ENCODE data around the gene SYNDIG1.

The SYNDIG1 gene

GRCh38 chr20:24675651-24676352 is 206.4 kb downstream of the SYNDIG1 start:
- Mint-ChIP-seq H3K36me3 (no peaks in the 10 kb centered on the region), H3K27ac (no peak overlapping the region), H3K9me3 (no peaks in the 10 kb centered on the region), H3K27me3 (no peaks in the 10 kb centered on the region), H3K4me3 (no peak overlapping the region), H3K4me1 (no peaks in the 10 kb centered on the region)
- ATAC-seq (replicated peaks) (no peak), DNase-seq (no peak)

DNA sequence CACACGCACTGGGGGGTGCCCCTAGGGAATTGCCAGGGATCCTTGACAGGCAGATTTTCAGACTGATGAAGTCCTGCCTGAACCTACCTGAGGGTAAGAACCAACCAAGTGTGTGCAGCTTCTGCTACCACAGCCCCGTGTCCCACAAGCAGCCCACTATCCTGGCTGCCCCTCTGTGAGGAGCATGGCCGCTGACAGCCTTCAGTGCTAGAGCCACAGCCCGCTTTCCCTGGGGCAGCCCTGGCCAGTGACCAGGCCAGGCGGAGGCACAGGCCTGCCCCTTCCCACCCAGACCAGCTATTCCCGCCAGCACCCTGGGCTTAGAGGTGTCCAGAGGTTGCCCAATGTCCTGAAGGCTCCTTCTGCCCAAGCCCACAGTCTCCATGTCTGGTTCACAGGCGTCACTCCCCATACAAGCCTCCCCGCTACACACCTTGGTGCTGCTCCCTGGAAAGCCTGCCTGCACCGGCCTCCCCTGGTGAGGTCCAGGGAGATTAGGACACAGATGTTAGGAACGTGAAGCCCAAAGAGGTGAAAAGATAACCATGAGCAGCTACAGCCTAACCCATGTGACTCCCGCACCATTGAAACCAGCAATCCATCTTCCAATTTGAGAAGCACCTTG is 207.0 kb downstream of the SYNDIG1 start:
- H3K36me3 Mint-ChIP-seq = no peaks in the 10 kb centered on the region
- no peak overlapping the region for H3K27ac Mint-ChIP-seq
- H3K27me3 Mint-ChIP-seq = no peaks in the 10 kb centered on the region
- ATAC-seq (replicated peaks) (no peak), DNase-seq (no peak)
- no peaks in the 10 kb centered on the region for H3K9me3 Mint-ChIP-seq
- no peak overlapping the region for H3K4me3 Mint-ChIP-seq
- no peaks in the 10 kb centered on the region for H3K4me1 Mint-ChIP-seq

DNA sequence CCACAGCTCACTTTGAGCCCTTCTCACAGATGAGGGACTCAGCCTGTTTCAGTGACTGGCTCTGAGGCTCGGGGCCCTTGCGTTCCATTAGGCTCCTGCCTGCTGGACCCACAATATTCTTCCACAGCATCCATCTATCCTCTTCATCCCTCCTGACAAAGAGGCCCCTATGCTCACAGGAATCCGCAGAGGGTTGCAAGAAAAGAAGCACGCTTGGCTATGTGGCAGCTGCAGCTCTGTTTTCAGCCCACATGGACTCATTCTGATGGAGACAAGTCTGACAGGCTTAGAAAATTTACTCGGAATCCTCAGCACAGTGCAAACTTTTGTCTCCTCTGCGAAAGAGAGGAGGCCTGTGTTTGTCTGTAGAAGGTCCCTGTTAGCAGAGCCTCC is 207.5 kb downstream of the SYNDIG1 start:
- no peaks in the 10 kb centered on the region for H3K9me3 Mint-ChIP-seq
- no peak overlapping the region for H3K27ac Mint-ChIP-seq
- no peaks in the 10 kb centered on the region for H3K4me1 Mint-ChIP-seq
- no peaks in the 10 kb centered on the region for H3K36me3 Mint-ChIP-seq
- DNase-seq (no peak), ATAC-seq (replicated peaks) (no peak)
- H3K4me3 Mint-ChIP-seq = no peak overlapping the region
- no peaks in the 10 kb centered on the region for H3K27me3 Mint-ChIP-seq

DNA sequence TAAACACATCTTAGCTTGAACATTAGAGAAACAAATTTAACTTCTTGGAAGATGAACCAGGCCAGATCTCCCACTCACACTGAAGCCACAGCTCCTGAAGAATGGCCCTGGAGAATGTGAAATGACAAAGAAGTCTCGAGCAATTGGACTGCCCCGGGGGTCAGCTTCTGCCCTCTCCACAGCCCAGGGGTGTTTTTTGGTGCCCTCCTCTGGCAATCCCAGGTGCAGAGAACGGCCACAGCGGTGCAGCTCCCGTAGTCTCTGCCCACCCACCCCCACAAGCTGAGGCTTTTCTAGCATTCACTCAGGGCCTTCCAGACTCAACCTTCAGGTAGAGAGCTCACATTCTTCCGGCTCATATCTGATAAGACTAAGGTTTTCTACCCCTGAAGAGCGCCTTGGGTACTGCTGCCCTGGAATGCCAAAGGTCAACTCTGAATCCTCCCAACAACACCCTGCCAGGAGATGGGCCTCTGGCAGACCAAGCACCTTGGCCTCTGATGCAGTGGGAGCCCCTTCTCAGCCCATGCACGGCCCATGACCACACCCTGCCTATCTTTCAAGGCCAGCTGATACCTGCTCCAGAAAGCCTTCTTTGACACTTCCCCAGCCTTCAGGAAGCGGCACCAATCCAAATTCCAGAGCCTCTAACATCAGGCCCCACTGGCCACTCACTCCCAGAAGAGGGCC is 208.3 kb downstream of the SYNDIG1 start:
- DNase-seq (no peak), ATAC-seq (replicated peaks) (no peak)
- H3K4me3 Mint-ChIP-seq = no peak overlapping the region
- H3K27ac Mint-ChIP-seq = no peak overlapping the region
- no peaks in the 10 kb centered on the region for H3K27me3 Mint-ChIP-seq
- H3K9me3 Mint-ChIP-seq = peaks cover 0 to 2% of the 10 kb centered on the region in 2 donors
- no peaks in the 10 kb centered on the region for H3K4me1 Mint-ChIP-seq
- no peaks in the 10 kb centered on the region for H3K36me3 Mint-ChIP-seq

DNA sequence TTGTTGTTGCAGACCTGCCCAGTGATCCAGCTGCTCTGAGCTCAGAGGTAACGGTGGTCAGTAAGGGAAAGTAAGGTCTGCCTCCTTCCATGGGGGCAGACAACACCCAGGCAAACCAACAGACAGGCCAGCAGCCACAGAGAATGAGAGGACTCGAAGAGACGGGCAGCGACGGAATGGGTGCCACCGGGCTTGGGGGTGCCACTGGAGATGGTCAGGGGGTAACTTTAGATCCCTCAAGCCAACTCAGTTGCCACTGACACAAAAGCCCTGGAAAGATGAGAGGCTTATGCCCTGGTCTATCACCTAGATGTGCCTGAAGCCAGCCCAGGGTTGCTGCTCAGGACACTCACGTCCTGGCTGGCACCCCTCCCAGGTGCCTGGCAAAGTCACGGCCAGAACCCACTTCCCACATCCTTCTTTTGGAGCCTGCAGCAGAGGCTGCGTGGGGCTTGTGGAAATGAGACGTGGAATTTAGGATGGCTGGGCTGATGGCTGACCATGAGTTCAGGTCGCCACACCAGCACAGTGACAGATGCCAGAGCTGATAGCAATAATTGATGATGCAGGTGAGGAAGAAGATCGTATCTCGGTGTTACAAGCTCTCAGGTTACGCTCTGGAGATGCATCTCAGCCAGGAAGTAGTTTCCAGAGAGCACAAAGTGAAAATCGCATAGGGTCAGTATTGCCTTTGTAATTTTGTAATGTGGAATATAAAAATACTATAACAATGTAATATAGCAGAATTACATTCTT is 209.1 kb downstream of the SYNDIG1 start:
- ATAC-seq (replicated peaks) (no peak), DNase-seq (no peak)
- Mint-ChIP-seq H3K27ac (no peak overlapping the region), H3K4me3 (no peak overlapping the region), H3K4me1 (no peaks in the 10 kb centered on the region), H3K9me3 (peaks cover 0 to 2% of the 10 kb centered on the region in 2 donors), H3K36me3 (no peaks in the 10 kb centered on the region), H3K27me3 (no peaks in the 10 kb centered on the region)

DNA sequence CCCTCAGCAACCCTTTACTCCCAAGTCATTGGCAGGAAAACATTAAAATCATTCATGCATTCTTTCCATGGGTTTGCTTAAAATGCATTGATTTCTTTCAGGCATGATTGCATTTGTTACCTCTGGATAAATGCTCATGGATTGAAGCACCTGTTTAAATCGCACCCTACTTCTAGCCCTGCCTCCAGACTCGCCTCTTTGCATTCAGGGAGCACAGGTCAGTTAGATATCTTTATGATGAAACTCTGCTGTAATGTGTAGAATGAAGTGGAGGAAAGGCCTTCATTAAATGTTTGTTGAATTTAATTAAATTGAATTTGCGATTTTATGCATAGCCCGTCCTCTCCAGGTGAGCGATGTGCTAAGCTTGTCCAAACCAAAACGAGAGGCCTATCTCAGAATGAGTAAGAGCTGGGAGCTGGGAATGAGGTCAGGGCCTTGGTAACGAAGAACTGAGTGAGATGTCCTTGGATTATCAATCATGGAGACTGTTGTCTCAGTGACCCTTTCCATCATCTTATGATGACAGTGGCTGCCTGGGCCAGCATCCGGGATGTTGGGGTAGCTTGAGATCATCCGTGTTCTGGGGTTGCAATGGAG is 210.1 kb downstream of the SYNDIG1 start:
- Mint-ChIP-seq H3K36me3 (no peaks in the 10 kb centered on the region), H3K27me3 (no peaks in the 10 kb centered on the region), H3K9me3 (peaks cover 0 to 2% of the 10 kb centered on the region in 2 donors), H3K4me3 (no peak overlapping the region), H3K4me1 (peaks cover 1 to 3% of the 10 kb centered on the region in 2 donors), H3K27ac (no peak overlapping the region)
- DNase-seq (no peak), ATAC-seq (replicated peaks) (no peak)

DNA sequence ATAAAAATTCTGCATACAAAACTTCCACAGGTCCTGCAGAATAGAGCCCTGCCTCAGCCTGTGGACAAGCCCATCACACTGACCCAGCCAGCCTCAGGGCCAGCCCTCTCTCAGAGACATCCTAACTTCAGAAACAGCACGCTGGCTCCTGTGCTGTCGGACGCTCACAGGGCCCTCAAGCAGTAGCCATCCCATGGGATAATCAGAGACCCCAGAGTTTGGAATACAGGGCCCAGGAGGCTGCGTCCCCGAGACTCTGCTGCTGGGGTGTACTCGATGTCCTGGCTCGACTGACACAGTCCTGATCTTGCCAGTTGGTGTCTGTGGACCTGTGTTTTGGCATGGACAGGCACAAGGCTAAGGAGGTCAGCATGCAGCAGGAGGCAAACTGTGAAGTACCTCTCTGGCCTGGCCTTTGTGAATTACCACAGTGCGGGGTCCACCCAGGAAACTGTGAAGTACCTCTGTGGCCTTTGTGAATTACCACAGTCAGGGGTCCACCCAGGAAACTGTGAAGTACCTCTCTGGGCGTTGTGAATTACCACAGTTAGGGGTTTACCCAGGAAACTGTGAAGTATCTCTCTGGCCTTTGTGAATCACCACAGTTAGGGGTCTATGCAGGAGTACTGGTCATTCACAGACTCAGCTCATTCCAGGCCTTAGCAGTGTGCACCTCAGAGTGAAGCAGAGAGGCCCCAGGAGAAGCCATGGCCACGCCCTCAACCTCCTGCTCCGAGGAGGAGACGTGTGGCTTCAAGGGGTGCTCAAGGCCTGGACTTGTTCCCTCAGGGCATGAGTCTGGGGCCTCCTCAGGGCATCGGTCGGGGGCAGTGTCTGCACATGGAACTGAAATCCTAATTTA is 212.4 kb downstream of the SYNDIG1 start:
- Mint-ChIP-seq H3K9me3 (peaks cover 0 to 2% of the 10 kb centered on the region in 2 donors), H3K27ac (no peak overlapping the region), H3K36me3 (no peaks in the 10 kb centered on the region), H3K27me3 (no peaks in the 10 kb centered on the region), H3K4me1 (peaks cover 3 to 5% of the 10 kb centered on the region in 2 donors), H3K4me3 (no peak overlapping the region)
- DNase-seq = no peak
- ATAC-seq (replicated peaks) = no peak

DNA sequence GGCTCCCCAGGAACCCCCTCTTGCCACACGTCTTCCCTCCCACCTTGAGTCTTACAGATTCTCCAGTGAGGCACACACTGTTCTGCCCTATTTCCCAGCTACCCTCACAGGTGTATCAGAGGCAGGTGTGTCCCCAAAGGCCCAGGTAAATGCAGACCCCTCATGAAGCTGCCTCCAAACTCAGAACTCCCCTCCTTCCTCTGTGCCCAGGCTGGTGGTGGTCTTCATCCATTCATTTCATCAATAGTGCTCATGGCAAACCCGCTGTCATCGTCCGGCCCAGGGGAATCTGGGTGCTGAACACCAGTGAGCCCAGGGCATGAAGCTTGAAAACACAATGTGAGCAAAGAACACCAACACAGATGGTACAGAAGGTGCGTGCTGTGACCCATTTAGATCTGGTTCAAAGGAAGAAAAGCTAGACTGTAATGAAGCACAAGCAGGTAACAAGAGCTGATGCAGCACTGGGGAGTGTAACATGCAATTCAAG is 213.1 kb downstream of the SYNDIG1 start:
- Mint-ChIP-seq H3K4me3 (no peak overlapping the region), H3K27me3 (no peaks in the 10 kb centered on the region), H3K36me3 (no peaks in the 10 kb centered on the region), H3K9me3 (peaks cover 0 to 2% of the 10 kb centered on the region in 2 donors), H3K4me1 (peaks cover 3 to 5% of the 10 kb centered on the region in 2 donors), H3K27ac (no peak overlapping the region)
- DNase-seq (no peak), ATAC-seq (replicated peaks) (no peak)

DNA sequence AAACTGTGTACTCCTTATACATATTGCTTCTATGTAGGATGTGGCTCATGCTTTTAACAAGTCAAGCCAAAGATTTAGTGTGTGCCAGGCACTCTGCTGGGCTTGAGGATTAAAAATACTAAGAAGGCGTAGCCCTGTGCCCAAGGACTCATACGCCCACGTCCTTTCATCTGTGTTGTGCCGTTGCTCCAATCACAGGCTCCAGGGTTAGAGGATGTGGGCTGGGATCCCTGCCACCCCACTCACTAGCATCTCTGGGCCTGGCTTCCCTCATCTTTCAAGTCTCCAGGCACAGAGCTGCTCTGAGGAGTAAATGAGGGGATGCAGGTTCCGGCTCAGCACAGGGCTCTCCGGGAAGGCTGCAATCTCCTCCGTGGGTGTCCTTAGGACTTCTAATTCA is 214.2 kb downstream of the SYNDIG1 start:
- H3K4me3 Mint-ChIP-seq = no peak overlapping the region
- H3K36me3 Mint-ChIP-seq = no peaks in the 10 kb centered on the region
- no peaks in the 10 kb centered on the region for H3K27me3 Mint-ChIP-seq
- peaks cover 3 to 5% of the 10 kb centered on the region in 2 donors for H3K4me1 Mint-ChIP-seq
- no peak for DNase-seq
- peaks cover 0 to 2% of the 10 kb centered on the region in 2 donors for H3K9me3 Mint-ChIP-seq
- H3K27ac Mint-ChIP-seq = no peak overlapping the region
- no peak for ATAC-seq (replicated peaks)

DNA sequence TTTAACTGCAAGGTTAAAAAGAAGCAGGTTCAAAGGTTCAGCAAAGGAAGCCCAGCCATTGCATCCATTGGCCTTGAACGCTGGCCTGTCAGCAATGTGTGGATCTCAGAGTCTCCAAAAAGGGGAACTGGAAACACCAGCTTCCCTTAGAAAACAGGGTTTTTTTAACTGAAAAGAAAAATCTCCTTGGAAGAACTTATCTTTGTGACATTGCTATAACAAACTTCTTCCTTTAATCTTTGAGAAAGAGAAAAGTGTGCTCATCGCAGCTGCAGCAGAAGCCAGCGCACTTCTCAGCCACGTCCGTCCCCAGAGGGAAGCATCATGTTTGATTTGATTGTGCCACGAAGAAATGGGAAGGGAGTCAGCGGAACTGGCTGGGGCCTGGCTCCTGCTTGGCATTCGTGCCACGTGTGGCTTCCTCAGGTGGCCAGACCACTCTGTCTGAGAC is 215.0 kb downstream of the SYNDIG1 start:
- H3K27me3 Mint-ChIP-seq = no peaks in the 10 kb centered on the region
- peak in 1 of 2 donors; percentile 14 for ATAC-seq (replicated peaks)
- peaks cover 3 to 5% of the 10 kb centered on the region in 2 donors for H3K4me1 Mint-ChIP-seq
- no peaks in the 10 kb centered on the region for H3K36me3 Mint-ChIP-seq
- no peak for DNase-seq
- H3K4me3 Mint-ChIP-seq = no peak overlapping the region
- H3K9me3 Mint-ChIP-seq = peaks cover 0 to 2% of the 10 kb centered on the region in 2 donors
- H3K27ac Mint-ChIP-seq = no peak overlapping the region

DNA sequence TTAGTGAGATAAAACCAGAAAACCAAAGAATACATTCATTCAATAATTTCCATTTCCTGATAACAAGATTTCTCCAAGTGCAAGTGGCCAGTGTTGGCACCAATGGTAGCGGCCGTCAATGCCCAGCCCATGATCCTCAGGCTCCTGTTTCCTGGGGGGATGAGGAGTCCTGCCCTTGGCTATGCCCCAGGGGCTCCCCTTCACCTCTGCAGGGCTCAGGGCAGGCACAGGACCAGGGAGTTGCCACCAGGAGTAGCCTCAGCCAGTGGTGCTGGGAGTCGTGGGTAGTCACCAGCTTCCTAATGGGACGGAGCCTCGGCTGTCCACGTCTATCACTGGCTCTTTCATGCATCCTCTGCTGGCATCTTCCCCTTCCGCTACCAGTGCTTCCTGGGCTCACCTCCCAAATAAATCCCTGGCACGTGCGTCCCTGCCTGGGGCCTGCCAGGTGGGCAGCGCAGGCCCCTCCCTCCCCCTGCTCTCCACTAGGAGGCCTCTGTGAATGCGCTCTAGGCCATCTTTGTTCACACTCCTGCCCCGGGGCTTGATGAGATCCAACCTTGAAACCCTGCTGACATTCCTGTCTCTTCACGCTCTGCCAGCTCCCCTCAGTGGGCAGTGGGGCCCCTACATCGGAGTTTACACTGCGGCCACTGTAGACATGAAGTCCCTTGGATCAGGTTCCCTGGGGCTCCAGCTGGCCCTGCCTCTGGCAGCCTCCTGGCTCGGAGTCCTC is 215.7 kb downstream of the SYNDIG1 start:
- peaks cover 3 to 5% of the 10 kb centered on the region in 2 donors for H3K4me1 Mint-ChIP-seq
- no peak overlapping the region for H3K4me3 Mint-ChIP-seq
- peaks cover 0 to 2% of the 10 kb centered on the region in 2 donors for H3K9me3 Mint-ChIP-seq
- DNase-seq (no peak), ATAC-seq (replicated peaks) (no peak)
- H3K36me3 Mint-ChIP-seq = no peaks in the 10 kb centered on the region
- no peak overlapping the region for H3K27ac Mint-ChIP-seq
- H3K27me3 Mint-ChIP-seq = no peaks in the 10 kb centered on the region

- Mint-ChIP-seq H3K36me3 (no peaks in the 10 kb centered on the region), H3K9me3 (peaks cover 0 to 2% of the 10 kb centered on the region in 2 donors), H3K4me1 (peaks cover 3 to 5% of the 10 kb centered on the region in 2 donors), H3K4me3 (no peak overlapping the region), H3K27me3 (no peaks in the 10 kb centered on the region), H3K27ac (no peak overlapping the region)
- DNase-seq (no peak), ATAC-seq (replicated peaks) (no peak)
These were observed 216.3 kb downstream of the SYNDIG1 start for GRCh38 chr20:24685736-24686135.

DNA sequence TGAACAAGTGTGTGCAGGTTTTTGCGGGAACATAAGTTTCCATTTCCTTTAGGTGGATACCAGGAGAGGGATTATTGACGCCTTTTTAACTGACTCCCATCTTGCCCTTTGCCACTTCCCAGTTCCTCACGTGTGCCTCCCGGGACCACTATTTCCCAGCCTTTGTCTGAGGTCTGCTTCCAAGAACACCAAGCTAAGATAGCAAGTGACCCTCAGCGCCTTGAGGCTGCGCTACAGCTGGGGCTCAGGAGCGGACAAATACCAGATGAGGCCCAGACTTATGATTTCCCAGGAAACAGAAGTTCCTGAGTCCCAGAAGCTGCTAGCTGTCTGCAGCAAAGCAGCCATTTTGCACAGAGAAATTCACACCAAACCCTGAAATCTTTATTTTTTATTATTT is 216.7 kb downstream of the SYNDIG1 start:
- Mint-ChIP-seq H3K4me3 (no peak overlapping the region), H3K27ac (no peak overlapping the region), H3K9me3 (peaks cover 0 to 2% of the 10 kb centered on the region in 2 donors), H3K36me3 (no peaks in the 10 kb centered on the region), H3K4me1 (peaks cover 3 to 5% of the 10 kb centered on the region in 2 donors), H3K27me3 (no peaks in the 10 kb centered on the region)
- DNase-seq (no peak), ATAC-seq (replicated peaks) (no peak)
